Endothelial cell of umbilical vein (primary cell): ENCODE data around the gene ALDH1L1. TPM values are rescaled to one million over a fixed set of nuclear protein-coding genes. Genes with fewer than 3 reads are reported as not detected.

Experiments used
- BruUV-seq: library from RNA; stranded (reverse); fragments of 400-500 nt; replicated peaks from 2 replicates; lab custom pipeline; 2021; lab: Mats Ljungman, UMichigan
- CTCF ChIA-PET: fragments of 300-600, 350-600 bp; sonication (Branson Sonifier 250); formaldehyde crosslinking; loops from one replicate; lab custom pipeline; 2021; ENCODE audit warnings: antibody characterized with exemption, inconsistent platforms; lab: Charles Lee
- POLR2A ChIA-PET: fragments of 300-600, 350-600 bp; sonication (Branson Sonifier 250); formaldehyde crosslinking; loops from one replicate; lab custom pipeline; 2021; ENCODE audit warnings: antibody characterized with exemption, inconsistent platforms; lab: Charles Lee
- DNase-seq: peaks from one replicate; pipeline ENCODE4 v3.0.0-alpha.2; 2011; ENCODE audit warnings: low read depth, low spot score
- FAIRE-seq: peaks from 2 replicates; lab custom pipeline; 2011; peaks lifted over from hg19 to GRCh38; lab: Jason Lieb, UNC
- H2AFZ ChIP-seq: 2 replicates; pipeline ENCODE4 v1.6.0; 2012; ENCODE audit warnings: low read depth, low read length, control low read depth, inconsistent platforms
- H3K27ac ChIP-seq: 2 replicates; pipeline ENCODE4 v1.5.1; 2011; ENCODE audit warnings: low read depth, mild to moderate bottlenecking, control low read depth, low read length, moderate library complexity; ENCODE audit not compliant: insufficient read depth
- H3K27me3 ChIP-seq, 2 experiments: 2 replicates each; pipeline versions ENCODE4 v1.6.0 to v1.6.1; 2011; ENCODE audit warnings: low read length in 2 of 2, mixed read lengths in 1 of 2; ENCODE audit not compliant: control insufficient read depth in 2 of 2, insufficient read depth in 2 of 2
- H3K36me3 ChIP-seq, 2 experiments: 2 replicates in 1 of 2; 3 replicates in 1 of 2; pipeline ENCODE4 v1.5.1; 2011; ENCODE audit warnings: low read length in 2 of 2, mild to moderate bottlenecking in 1 of 2, moderate library complexity in 1 of 2; ENCODE audit not compliant: control insufficient read depth in 2 of 2, insufficient read depth in 2 of 2; ENCODE audit errors: extremely low read depth in 1 of 2
- H3K4me1 ChIP-seq: 3 replicates; pipeline ENCODE4 v1.5.1; 2011; ENCODE audit warnings: mild to moderate bottlenecking, low read length; ENCODE audit not compliant: control insufficient read depth, insufficient read depth; ENCODE audit errors: extremely low read depth
- H3K4me2 ChIP-seq: 2 replicates; pipeline ENCODE4 v1.6.1; 2011; ENCODE audit warnings: low read length, control low read depth, mixed read lengths; ENCODE audit not compliant: insufficient read depth
- H3K4me3 ChIP-seq, 3 experiments: fragments of 200-600 bp in 1 of 3; sonication (generic), shearing (Covaris generic) in 1 of 3; replicated peaks in 1 of 3; 2 replicates each; pipeline ENCODE4 v1.5.1; 2011 to 2016; ENCODE audit warnings: control low read depth in 3 of 3, low read length in 3 of 3, mild to moderate bottlenecking in 2 of 3, inconsistent platforms in 1 of 3, low read depth in 1 of 3, moderate library complexity in 1 of 3; ENCODE audit not compliant: insufficient read depth in 1 of 3
- H3K79me2 ChIP-seq: 2 replicates; pipeline ENCODE4 v1.6.0; 2012; ENCODE audit warnings: low read length, inconsistent platforms; ENCODE audit not compliant: control insufficient read depth, insufficient read depth
- H3K9ac ChIP-seq: replicated peaks from 2 replicates; pipeline ENCODE3; 2011; ENCODE audit warnings: low read length, control low read depth; ENCODE audit not compliant: insufficient read depth; ENCODE audit errors: extremely low read depth
- H3K9me1 ChIP-seq: replicated peaks from 3 replicates; pipeline ENCODE4 v1.6.0; 2011; ENCODE audit warnings: mild to moderate bottlenecking, low read length; ENCODE audit not compliant: control insufficient read depth, insufficient read depth; ENCODE audit errors: extremely low read depth
- H3K9me3 ChIP-seq: replicated peaks from 2 replicates; pipeline ENCODE4 v1.5.1; 2012; ENCODE audit warnings: low read length, inconsistent platforms; ENCODE audit not compliant: control insufficient read depth, insufficient read depth
- H4K20me1 ChIP-seq: replicated peaks from 2 replicates; pipeline ENCODE3; 2011; ENCODE audit warnings: mild to moderate bottlenecking, low read length; ENCODE audit not compliant: control insufficient read depth, insufficient read depth; ENCODE audit errors: extremely low read depth
- EZH2 ChIP-seq: IDR thresholded peaks from 2 replicates; pipeline ENCODE4 v1.6.1; 2012; ENCODE audit warnings: borderline replicate concordance, low read depth, mild to moderate bottlenecking, moderate library complexity, low read length, inconsistent platforms; ENCODE audit not compliant: severe bottlenecking
- JUN ChIP-seq: IDR thresholded peaks from 2 replicates; pipeline ENCODE4 v1.6.1; 2011; ENCODE audit warnings: borderline replicate concordance, low read depth; ENCODE audit not compliant: insufficient read length, insufficient read depth
- POLR2A ChIP-seq: IDR thresholded peaks from 2 replicates; pipeline ENCODE4 v1.6.1; 2012; ENCODE audit warnings: low read depth, mild to moderate bottlenecking, control low read depth, low read length
- POLR2AphosphoS5 ChIP-seq: IDR thresholded peaks from 2 replicates; pipeline ENCODE4 v1.6.1; 2012; ENCODE audit warnings: low read depth, mild to moderate bottlenecking, control low read depth, low read length, moderate library complexity; ENCODE audit not compliant: insufficient read depth
- dilution Hi-C: fragments of 300-500 bp; cut with MboI; formaldehyde crosslinking; loops from one replicate; pipeline ENCODE4 v1.15.0; 2019; ENCODE audit warnings: low sequenced_read_pairs; ENCODE audit not compliant: extremely low pct_ligation_motif_present
- intact Hi-C: fragments of 100-400 bp; cut with micrococcal nuclease; formaldehyde crosslinking; loops from one replicate; pipeline ENCODE4 v1.10.0; 2022
- polyA plus RNA-seq, 4 experiments: library from polyadenylated mRNA; depleted of rRNA in 3 of 4; stranded (reverse) in 3 of 4; unstranded in 1 of 4; fragments of >200 nt; gene quantifications; 2 replicates each; pipeline versions ENCODE4 v1.2.1 to v1.2.3, GENCODE V29; 2011 to 2012; ENCODE audit warnings: missing spikeins in 1 of 4
- total RNA-seq: library from RNA; stranded (reverse); gene quantifications from 2 replicates; pipeline ENCODE4 v1.2.3, GENCODE V29; 2021
- TF ChIP-seq, protein P1 (sequence below), 2 donors: IDR thresholded peaks; 1 replicate in 1 of 2; 2 replicates in 1 of 2; pipeline ENCODE4 v1.5.1; 2011; ENCODE audit warnings: low read length in 2 of 2, mild to moderate bottlenecking in 2 of 2, moderate library complexity in 2 of 2, control low read depth in 1 of 2, inconsistent platforms in 1 of 2, low read depth in 1 of 2; ENCODE audit not compliant: insufficient read depth in 1 of 2; ENCODE audit errors: extremely low read depth in 1 of 2
- TF ChIP-seq, protein P2 (sequence below): IDR thresholded peaks from 2 replicates; pipeline ENCODE4 v1.6.1; 2011; ENCODE audit not compliant: insufficient read depth, insufficient read length

The ALDH1L1 gene
- total and polyA plus RNA-seq, 2 donors (not counting 3 experiments of a cell fraction or from before 2014, with no cell fraction given): not detected

DNA sequence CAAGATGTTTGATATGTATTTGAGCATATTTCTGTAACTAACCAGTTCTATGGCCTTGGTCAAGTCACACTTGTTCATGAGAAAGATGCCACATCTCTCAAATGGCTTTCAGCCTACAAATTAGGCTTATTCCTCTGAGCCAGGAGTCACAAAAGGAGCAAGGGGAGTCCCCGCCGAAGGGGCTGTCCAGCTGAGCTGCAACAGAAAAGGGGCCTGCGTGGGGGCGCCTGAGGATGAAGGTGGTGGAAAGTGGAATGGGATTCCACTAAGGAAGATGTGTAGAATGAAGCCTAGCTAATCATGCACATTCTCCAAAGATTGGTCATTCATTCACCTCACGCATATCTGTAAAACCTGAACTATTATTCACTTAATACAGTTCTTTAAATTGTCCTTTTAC, 19.1 kb downstream of the ALDH1L1 start:
- POLR2A ChIA-PET: no interaction called here
- CTCF ChIA-PET: no interaction called here
- Histone ChIP-seq H3K27me3 (peaks cover 3 to 14% of the 10 kb centered on the region in 2 experiments), H3K9me1 (no peaks in the 10 kb centered on the region), H3K4me3 (no peak overlapping the region), H3K4me1 (no peaks in the 10 kb centered on the region), H3K4me2 (no peak overlapping the region), H3K9me3 (no peaks in the 10 kb centered on the region), H3K27ac (no peak overlapping the region), H3K79me2 (no peaks in the 10 kb centered on the region), H4K20me1 (no peaks in the 10 kb centered on the region), H2AFZ (no peak overlapping the region), H3K9ac (no peak overlapping the region), H3K36me3 (no peaks in the 10 kb centered on the region)
- no TSS peak for BruUV-seq
- DNase-seq (no peak), FAIRE-seq (no peak)
- intact Hi-C loops (no loop called here), dilution Hi-C loops (no loop called here)
- TF ChIP-seq POLR2AphosphoS5: no peak
- no peak for TF ChIP-seq JUN
- no peak for TF ChIP-seq POLR2A
- TF ChIP-seq, protein P1, sequence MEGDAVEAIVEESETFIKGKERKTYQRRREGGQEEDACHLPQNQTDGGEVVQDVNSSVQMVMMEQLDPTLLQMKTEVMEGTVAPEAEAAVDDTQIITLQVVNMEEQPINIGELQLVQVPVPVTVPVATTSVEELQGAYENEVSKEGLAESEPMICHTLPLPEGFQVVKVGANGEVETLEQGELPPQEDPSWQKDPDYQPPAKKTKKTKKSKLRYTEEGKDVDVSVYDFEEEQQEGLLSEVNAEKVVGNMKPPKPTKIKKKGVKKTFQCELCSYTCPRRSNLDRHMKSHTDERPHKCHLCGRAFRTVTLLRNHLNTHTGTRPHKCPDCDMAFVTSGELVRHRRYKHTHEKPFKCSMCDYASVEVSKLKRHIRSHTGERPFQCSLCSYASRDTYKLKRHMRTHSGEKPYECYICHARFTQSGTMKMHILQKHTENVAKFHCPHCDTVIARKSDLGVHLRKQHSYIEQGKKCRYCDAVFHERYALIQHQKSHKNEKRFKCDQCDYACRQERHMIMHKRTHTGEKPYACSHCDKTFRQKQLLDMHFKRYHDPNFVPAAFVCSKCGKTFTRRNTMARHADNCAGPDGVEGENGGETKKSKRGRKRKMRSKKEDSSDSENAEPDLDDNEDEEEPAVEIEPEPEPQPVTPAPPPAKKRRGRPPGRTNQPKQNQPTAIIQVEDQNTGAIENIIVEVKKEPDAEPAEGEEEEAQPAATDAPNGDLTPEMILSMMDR (IDR thresholded peaks at IDR 0.05; ENCODE audit: extremely low read depth in 1 of 2, insufficient read depth in 1 of 2, low read depth in 1 of 2, low read length in 2 of 2): no peak
- TF ChIP-seq EZH2: no peak
- TF ChIP-seq, protein P2, sequence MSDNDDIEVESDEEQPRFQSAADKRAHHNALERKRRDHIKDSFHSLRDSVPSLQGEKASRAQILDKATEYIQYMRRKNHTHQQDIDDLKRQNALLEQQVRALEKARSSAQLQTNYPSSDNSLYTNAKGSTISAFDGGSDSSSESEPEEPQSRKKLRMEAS: no peak
